GM10266 (cell line): Measurements from ENCODE around the gene CEP20.

Experiments
- DNase-seq: peaks from one replicate; pipeline ENCODE4 v3.0.0; 2012; ENCODE audit errors: extremely low spot score
- CTCF ChIP-seq: IDR thresholded peaks from 2 replicates; pipeline ENCODE4 v1.5.1; 2012; ENCODE audit warnings: mild to moderate bottlenecking, low read depth; ENCODE audit not compliant: control insufficient read depth, insufficient read depth; ENCODE audit errors: missing control alignments

CEP20 gene

GRCh38 chr16:15858921-15859668 is 29.3 kb downstream of the CEP20 start:
- no peak for DNase-seq

GRCh38 chr16:15857724-15858560 is 30.5 kb downstream of the CEP20 start:
- peak; percentile 51 for DNase-seq
- no peak for TF ChIP-seq CTCF

More at GRCh38 chr16:15858921-15859668, 29.3 kb downstream of the CEP20 start:
- TF ChIP-seq CTCF: no peak

- TF ChIP-seq CTCF: no peak
These were observed 31.3 kb downstream of the CEP20 start, which contains the start of gene MYH11 for GRCh38 chr16:15856901-15857698. Gene MYH11, minus strand, starts transcription at chr16:15857028. Its CDS starts 18,776 bp downstream, at chr16:15838252.

GRCh38 chr16:15856182-15856581 is 32.2 kb downstream of the CEP20 start:
- DNase-seq: no peak
- TF ChIP-seq CTCF: no peak

More at GRCh38 chr16:15856901-15857698, 31.3 kb downstream of the CEP20 start, which contains the start of gene MYH11:
- DNase-seq: no peak

GRCh38 chr16:15855704-15856003 is 32.7 kb downstream of the CEP20 start:
- TF ChIP-seq CTCF: no peak
- DNase-seq: peak; percentile 78

GRCh38 chr16:15854906-15855703 is 33.3 kb downstream of the CEP20 start:
- DNase-seq: no peak
- no peak for TF ChIP-seq CTCF
